GM21723 (cell line): Measurements from ENCODE around the gene MXRA5.
"Not testable (repeated sequence)": the region's sequence is repeated elsewhere in the genome, so short reads cannot be mapped to it uniquely, and the experiment has no call there.

ENCODE experiments used
- ATAC-seq: cut with Tn5 transposase; IDR thresholded peaks from one replicate; pipeline ENCODE4 v1.9.1; 2021; ENCODE audit warnings: mild to moderate bottlenecking, moderate library complexity; ENCODE audit not compliant: unreplicated experiment

The MXRA5 gene

DNA sequence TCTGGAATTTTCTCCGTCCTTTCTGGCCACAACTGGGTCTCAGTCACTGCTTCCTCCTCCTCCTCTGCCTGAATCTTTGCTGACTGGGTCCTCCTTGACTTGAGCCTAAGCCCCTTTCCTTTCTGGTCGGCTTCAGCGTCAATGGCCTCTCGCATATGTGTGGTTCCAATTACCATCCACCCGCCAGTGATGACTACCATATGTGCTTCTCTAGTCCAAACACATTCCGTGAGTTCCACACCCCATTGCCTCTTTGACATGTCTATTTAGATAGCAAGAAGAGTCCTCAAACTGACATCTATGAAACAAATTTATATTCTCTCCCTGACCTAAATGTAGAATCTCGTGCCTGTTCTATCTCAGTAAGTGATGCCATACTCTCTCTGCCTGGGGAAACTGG lies 19.8 kb downstream of the MXRA5 start:
- no peak for ATAC-seq

GRCh38 chrX:3320471-3321046 lies 25.9 kb downstream of the MXRA5 start:
- ATAC-seq = no peak

DNA sequence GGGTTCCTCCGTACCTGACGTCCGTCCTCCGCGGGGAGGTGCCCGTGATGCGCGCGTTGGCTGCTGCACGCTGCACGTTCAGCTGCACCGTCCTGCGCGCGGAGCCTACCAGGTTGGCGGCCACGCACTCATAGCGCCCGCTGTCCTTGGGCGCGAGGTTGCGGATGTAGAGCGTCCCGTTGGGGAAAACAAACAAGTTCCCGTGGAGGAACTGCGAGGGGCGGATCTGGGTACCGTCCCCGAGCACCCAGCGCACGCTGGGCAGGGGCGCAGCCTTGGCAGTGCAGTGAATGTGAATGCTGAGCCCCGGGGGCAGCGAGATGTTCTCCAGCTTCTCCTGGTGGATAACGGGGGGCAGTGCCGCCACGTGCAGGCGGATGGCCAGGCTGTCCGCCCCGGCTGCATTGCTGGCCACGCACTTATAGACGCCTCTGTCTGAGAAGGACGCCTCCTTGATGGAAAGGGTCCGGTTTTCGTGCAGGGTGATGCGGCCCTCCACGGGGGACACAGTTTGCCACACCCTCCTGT lies 29.2 kb downstream of the MXRA5 start:
- ATAC-seq = no peak

DNA sequence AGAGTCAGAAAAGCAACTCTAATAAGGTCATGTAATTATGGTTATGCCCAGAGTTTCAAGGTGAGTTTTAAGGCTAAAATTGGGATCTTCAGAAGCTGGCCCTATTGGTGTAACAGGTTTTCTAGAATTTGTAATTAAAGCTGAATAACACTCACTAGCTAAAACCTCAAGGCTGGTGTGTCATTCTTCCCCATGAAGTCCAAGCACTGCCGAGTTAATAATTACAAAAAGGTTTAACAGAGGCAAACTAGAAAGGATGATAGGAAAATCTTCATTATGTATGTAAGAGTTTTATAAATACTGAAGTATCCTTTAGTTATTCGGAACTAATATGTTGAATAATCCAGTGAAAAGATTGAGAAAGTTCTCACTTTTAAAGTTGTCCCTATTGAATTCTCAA lies 34.3 kb downstream of the MXRA5 start:
- no peak for ATAC-seq

DNA sequence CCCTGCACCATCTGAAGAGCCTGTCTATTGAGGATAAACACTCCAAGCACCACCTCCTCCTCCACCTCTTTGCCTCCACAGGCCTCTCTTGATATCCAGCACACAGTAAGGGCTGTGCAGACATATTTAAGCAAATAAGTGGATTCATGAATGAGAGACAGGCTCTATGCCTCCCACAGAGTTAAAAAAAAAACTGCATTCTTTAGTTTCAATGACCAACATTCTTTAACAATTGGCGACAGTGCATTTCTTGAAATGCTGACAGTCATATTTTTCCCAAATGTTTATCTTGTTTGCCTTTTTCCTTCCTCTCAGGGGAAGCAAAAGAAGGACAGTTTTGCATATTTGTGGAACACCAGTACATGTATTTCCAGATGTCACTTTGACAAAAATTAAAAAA lies 38.6 kb downstream of the MXRA5 start:
- no peak for ATAC-seq

- no peak for ATAC-seq
Measured at GRCh38 chrX:3299636-3300035, 46.8 kb downstream of the MXRA5 start.

- ATAC-seq = no peak
Measured at GRCh38 chrX:3295731-3296130, 50.7 kb downstream of the MXRA5 start.

- no peak for ATAC-seq
Measured at GRCh38 chrX:3293251-3293650, 53.2 kb downstream of the MXRA5 start.

- ATAC-seq = no peak
Measured at GRCh38 chrX:3290561-3290960, 55.9 kb downstream of the MXRA5 start.

GRCh38 chrX:3286196-3286945 lies 60.1 kb downstream of the MXRA5 start:
- no peak for ATAC-seq

DNA sequence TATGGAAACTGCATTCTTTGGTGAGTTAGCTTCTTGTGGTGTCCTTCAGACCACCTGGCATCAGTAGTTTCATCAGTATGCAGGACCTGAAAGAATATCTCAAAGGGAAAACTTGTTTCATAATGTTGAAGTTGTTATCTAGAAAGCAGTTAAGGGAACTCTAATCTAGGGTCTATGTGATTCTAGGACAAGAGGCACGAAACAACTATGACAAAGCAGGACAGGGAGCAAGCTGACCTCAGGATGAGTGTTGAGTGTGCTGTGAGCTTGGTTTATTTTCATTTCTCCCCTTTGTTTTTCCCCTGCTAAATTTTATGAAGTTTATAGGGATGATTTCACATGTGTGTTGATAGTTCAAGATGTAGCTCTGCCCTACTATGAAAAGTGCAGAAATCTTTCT lies 65.7 kb downstream of the MXRA5 start:
- ATAC-seq = no peak

GRCh38 chrX:3273668-3274067 lies 72.8 kb downstream of the MXRA5 start:
- not testable (repeated sequence) for ATAC-seq

DNA sequence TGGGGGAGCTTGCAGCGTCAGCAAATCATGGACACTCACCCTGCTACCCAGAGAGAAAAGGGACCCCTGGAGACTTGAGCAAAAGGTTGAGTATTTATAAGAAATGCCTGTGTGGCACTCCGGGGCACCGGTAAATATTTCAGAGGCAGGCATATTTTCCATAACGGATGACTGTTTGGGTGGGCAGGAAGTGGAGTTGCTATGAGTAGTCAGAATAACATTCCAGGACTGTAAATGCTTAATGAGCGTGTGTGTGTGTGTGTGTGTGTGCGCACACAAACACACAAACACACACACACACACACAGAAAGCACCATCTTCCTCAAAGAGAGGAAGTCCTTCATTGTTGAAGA lies 74.6 kb downstream of the MXRA5 start:
- ATAC-seq = no peak

- ATAC-seq = no peak
Measured at GRCh38 chrX:3271183-3271833, 75.1 kb downstream of the MXRA5 start.

DNA sequence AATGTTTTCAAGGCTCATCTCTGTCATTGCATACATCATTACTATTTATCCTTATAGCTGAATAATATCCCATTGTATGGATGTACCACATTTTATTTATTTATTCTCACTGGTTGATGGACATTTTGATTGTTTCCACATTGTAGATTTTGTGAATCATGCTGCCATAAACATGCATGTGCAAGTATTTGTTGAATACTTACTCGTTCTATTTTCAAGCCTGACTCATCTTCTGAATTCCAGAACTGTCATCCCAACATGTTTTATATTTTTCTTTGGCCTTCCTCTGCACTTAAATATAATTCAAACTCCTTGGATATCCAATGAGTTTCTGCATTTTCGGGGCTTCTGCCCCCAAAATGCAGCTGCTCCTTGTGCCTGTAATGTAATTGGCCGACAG lies 77.6 kb downstream of the MXRA5 start:
- ATAC-seq = no peak

DNA sequence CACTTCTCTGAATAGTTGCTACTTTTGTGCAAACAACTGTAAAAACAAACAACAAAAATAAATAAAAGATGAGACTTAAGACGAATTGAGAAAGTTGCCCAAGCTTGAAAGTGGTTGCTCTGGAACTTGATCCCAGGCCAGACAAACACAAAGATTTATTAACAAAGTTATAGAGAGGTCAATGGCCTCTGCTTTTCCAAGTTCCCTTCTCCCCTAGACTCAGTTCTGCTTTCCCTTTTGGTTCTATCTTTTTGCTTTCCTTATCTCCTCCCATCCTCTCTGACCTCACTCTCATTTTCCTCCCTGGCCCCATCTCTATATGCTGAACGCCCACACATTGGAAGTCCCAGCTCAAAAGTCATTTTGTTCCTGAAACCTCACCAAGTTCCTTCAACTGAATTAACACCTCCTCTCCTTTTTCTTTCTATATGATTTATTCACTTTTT lies 82.7 kb downstream of the MXRA5 start:
- no peak for ATAC-seq

- ATAC-seq = no peak
Measured at GRCh38 chrX:3262901-3263300, 83.6 kb downstream of the MXRA5 start.
